OCI-LY3 (cell line): ENCODE data around the gene FCHO1.

ENCODE experiments used
- H2AFZ ChIP-seq: fragments of 200-600, 300-600 bp; shearing (Covaris generic); 2 replicates; pipeline ENCODE4 v1.6.0; 2014; ENCODE audit warnings: antibody characterized with exemption, low read depth, low read length
- H3K27ac ChIP-seq: fragments of 200-600, 300-600 bp; sonication (generic); 2 replicates; pipeline ENCODE4 v1.5.1; 2014; ENCODE audit warnings: mild to moderate bottlenecking, low read length, moderate library complexity, mixed read lengths
- H3K27me3 ChIP-seq: fragments of 200-600, 300-600 bp; sonication (generic); 2 replicates; pipeline ENCODE4 v1.6.1; 2014; ENCODE audit warnings: low read depth, low read length, mixed read lengths
- H3K36me3 ChIP-seq: fragments of 200-600, 300-600 bp; sonication (generic); replicated peaks from 2 replicates; pipeline ENCODE3; 2014; ENCODE audit warnings: low read depth, low read length, mixed read lengths
- H3K4me1 ChIP-seq: fragments of 300-600, 200-600 bp; sonication (generic); 2 replicates; pipeline ENCODE4 v1.6.1; 2014; ENCODE audit warnings: low read length, mixed read lengths
- H3K4me2 ChIP-seq: fragments of 200-600, 300-600 bp; sonication (generic); 2 replicates; pipeline ENCODE4 v1.6.1; 2014; ENCODE audit warnings: low read length, mixed read lengths
- H3K4me3 ChIP-seq: fragments of 300-600, 200-600 bp; sonication (generic); 2 replicates; pipeline ENCODE4 v1.5.1; 2014; ENCODE audit warnings: antibody characterized with exemption, mild to moderate bottlenecking, low read length, moderate library complexity
- H3K79me2 ChIP-seq: fragments of 300-600, 200-600 bp; shearing (Covaris generic); 2 replicates; pipeline ENCODE4 v1.6.1; 2014; ENCODE audit warnings: mild to moderate bottlenecking, low read length, mixed read lengths
- H3K9ac ChIP-seq: fragments of 300-600, 200-600 bp; shearing (Covaris generic); 2 replicates; pipeline ENCODE4 v1.6.0; 2014; ENCODE audit warnings: mild to moderate bottlenecking, low read length, moderate library complexity
- H3K9me3 ChIP-seq: fragments of 200-600, 300-600 bp; shearing (Covaris generic); 2 replicates; pipeline ENCODE4 v1.6.1; 2014; ENCODE audit warnings: low read length, mixed read lengths; ENCODE audit not compliant: insufficient read depth
- H4K20me1 ChIP-seq: fragments of 200-600, 300-600 bp; sonication (generic); 2 replicates; pipeline ENCODE4 v1.6.1; 2016; ENCODE audit warnings: low read length, mixed read lengths; ENCODE audit not compliant: insufficient read depth
- EZH2phosphoT487 ChIP-seq: fragments of 200-600 bp; shearing (Covaris generic); IDR thresholded peaks from 2 replicates; pipeline ENCODE4 v1.6.1; 2018; ENCODE audit warnings: antibody characterized with exemption, mixed run types, low read depth
- TF ChIP-seq, protein P1 (sequence below): fragments of 200-600, 300-600 bp; sonication (generic); IDR thresholded peaks from 2 replicates; pipeline ENCODE4 v1.5.1; 2014; ENCODE audit warnings: antibody characterized with exemption, low read length, low read depth

Gene FCHO1

DNA sequence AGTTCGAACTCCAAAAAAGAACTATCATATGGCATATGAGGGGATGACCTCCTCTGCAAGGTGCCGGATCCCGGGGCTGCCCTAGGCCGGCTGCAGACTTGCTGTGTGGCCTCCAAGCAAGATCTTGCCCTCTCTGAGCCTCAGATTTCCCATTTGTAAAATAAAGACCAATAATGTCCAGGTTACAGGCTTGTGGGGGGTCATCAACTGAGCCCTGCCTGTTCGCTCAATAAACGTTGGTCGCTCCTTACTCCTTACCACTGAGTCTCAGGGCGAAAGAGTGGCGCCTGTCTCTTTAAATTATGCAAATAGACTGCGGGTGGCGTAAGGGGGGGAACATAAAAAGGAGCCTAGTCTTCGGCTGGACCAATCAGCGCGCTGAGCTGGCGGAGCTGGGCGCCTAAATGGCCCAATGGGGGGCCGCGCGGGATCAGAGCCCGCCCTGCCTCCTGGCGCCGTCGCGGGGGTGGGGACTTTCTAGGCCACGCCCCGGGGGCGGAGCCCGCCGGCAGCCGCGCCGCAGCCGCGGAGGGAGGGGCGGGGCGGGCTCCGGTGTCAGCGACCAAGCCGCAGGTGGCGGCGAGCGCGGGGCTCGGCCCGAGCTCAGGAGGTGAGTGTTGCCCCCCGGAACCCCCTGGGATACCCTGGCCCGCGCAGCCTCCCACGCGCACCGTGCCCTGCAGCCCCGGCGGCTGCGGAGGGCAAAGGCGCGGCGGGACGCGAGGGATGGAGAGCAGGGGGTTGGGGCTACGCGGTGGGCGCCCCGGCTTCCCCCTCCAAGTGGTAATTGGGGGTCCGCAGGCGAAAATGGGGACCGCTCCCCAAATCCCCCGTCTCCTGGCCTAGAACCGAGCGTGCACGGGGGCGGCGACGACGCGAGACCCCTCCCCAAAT, 3.8 kb upstream of the FCHO1 start:
- Histone ChIP-seq H3K79me2 (peaks cover 21% of the 10 kb centered on the region), H3K27ac (no peak overlapping the region), H3K4me2 (peak overlapping the region; percentile 85), H4K20me1 (no peaks in the 10 kb centered on the region), H3K4me1 (peaks cover 45% of the 10 kb centered on the region), H2AFZ (peak overlapping the region; percentile 24; the same call in 1 of the 2 replicates), H3K36me3 (no peaks in the 10 kb centered on the region), H3K4me3 (peak overlapping the region; percentile 83), H3K9ac (peak overlapping the region; percentile 64), H3K9me3 (no peaks in the 10 kb centered on the region), H3K27me3 (no peaks in the 10 kb centered on the region)
- TF ChIP-seq, protein P1, sequence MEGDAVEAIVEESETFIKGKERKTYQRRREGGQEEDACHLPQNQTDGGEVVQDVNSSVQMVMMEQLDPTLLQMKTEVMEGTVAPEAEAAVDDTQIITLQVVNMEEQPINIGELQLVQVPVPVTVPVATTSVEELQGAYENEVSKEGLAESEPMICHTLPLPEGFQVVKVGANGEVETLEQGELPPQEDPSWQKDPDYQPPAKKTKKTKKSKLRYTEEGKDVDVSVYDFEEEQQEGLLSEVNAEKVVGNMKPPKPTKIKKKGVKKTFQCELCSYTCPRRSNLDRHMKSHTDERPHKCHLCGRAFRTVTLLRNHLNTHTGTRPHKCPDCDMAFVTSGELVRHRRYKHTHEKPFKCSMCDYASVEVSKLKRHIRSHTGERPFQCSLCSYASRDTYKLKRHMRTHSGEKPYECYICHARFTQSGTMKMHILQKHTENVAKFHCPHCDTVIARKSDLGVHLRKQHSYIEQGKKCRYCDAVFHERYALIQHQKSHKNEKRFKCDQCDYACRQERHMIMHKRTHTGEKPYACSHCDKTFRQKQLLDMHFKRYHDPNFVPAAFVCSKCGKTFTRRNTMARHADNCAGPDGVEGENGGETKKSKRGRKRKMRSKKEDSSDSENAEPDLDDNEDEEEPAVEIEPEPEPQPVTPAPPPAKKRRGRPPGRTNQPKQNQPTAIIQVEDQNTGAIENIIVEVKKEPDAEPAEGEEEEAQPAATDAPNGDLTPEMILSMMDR: no peak
- no peak for TF ChIP-seq EZH2phosphoT487

DNA sequence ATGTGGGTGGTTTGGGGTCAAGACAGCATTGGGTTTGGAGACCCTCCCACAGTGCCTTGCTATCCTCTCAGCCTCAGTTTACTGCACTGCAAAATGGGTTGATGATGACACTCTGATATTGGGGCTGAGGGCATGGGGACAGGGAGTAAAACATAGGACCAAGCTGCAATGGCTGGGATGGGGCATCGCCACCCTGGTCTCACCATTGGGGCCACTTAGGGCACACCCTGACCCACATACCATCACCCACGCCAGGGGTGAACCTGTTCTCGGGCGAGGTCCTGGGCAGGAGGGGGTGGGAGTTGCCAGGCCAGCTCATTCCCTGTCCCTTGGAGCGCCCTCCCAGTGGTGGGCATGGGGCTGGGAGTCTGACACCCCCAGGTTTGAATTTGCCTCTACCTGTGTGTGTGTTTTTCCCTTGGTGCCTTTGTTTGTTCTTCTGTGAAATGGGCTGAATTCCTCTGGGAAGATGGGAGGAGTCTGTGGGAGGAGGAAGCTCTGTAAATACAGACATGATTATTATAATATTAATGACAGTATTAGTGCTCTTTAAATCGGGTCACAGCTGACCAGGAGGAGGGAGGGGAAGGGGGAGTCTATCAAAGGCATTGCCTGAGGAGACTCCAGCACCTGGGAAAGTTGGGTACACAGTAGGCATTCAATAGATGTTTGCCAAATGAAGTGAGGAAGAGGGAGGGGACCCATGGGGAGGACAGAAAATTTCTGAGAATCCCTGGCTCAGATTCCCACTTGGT, 2.2 kb upstream of the FCHO1 start:
- H4K20me1 ChIP-seq: no peaks in the 10 kb centered on the region
- peaks cover 30% of the 10 kb centered on the region for H3K79me2 ChIP-seq

DNA sequence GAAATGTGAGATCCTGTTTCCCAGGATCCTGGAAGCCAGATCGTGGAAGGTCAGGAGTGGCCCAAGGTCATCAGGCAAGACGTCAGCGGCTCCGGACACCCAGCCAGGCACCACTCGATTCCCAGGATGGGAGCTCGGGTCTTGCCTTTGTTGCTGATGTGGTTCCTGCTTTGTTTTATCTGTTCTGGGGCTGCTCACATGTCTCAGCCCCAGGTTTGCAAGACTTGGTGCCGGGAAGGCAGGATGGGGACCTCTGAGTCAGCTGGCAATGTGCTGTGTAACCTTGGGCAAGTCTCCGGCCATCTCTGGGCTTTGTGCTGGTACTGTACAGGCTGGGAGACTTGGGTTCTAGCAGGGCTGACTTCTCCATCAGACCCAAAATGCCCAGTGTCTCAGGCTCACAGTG, 1.4 kb upstream of the FCHO1 start:
- Histone ChIP-seq H3K36me3 (peaks cover 6% of the 10 kb centered on the region), H3K79me2 (peaks cover 30% of the 10 kb centered on the region), H3K9me3 (no peaks in the 10 kb centered on the region), H3K27ac (peak overlapping the region; percentile 93), H3K4me2 (peak overlapping the region; percentile 85), H3K27me3 (no peaks in the 10 kb centered on the region), H3K9ac (peak overlapping the region; percentile 83), H3K4me3 (peak overlapping the region; percentile 76), H3K4me1 (peaks cover 68% of the 10 kb centered on the region), H2AFZ (no peak overlapping the region), H4K20me1 (no peaks in the 10 kb centered on the region)
- TF ChIP-seq, protein P1: no peak
- no peak for TF ChIP-seq EZH2phosphoT487

More for the DNA sequence above, 2.2 kb upstream of the FCHO1 start:
- H2AFZ ChIP-seq: no peak overlapping the region
- TF ChIP-seq, protein P1: no peak
- TF ChIP-seq EZH2phosphoT487: no peak
- H3K9me3 ChIP-seq: no peaks in the 10 kb centered on the region
- H3K4me1 ChIP-seq: peaks cover 60% of the 10 kb centered on the region
- H3K36me3 ChIP-seq: peaks cover 5% of the 10 kb centered on the region
- H3K27me3 ChIP-seq: no peaks in the 10 kb centered on the region
- H3K4me3 ChIP-seq: peak overlapping the region; percentile 83
- peak overlapping the region; percentile 64; the same call in 1 of the 2 replicates for H3K9ac ChIP-seq
- no peak overlapping the region for H3K27ac ChIP-seq
- peak overlapping the region; percentile 85 for H3K4me2 ChIP-seq

DNA sequence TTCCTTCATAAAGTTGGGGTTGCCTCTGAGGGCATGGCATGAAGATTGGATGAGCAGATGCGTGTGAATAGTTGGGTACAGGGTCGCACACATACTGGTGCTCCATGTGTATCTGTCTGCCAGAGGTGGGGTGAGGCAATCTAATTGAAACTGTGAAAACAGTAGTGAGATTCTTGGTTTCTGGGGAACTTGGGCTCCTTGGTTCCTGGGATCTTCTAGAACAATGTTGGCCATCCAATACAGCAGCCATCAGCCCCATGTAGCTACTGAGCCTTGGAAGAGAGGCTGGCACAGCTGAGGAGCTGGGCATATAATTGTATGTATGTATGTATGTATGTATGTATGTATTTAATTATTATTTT, 616 bp downstream of the FCHO1 start:
- TF ChIP-seq, protein P1: no peak
- no peak for TF ChIP-seq EZH2phosphoT487
- Histone ChIP-seq H3K4me2 (peak overlapping the region; percentile 85), H3K9me3 (no peaks in the 10 kb centered on the region), H3K27ac (peak overlapping the region; percentile 93), H3K79me2 (peaks cover 35% of the 10 kb centered on the region), H2AFZ (no peak overlapping the region), H3K4me1 (peaks cover 87% of the 10 kb centered on the region), H3K4me3 (peak overlapping the region; percentile 76), H3K36me3 (peaks cover 10% of the 10 kb centered on the region), H3K9ac (peak overlapping the region; percentile 83), H3K27me3 (no peaks in the 10 kb centered on the region), H4K20me1 (no peaks in the 10 kb centered on the region)
